HCT116 (cell line): ENCODE measurements around the gene WDR70. TPM values are rescaled to one million over a fixed set of nuclear protein-coding genes. Genes with fewer than 3 reads are reported as not detected.

Experiments
- ATAC-seq: fragments of 200-7000 bp; cut with Tn5 transposase; 2 replicates; pipeline ENCODE4 v1.9.1; 2020; ENCODE audit warnings: mild to moderate bottlenecking, moderate library complexity
- BruUV-seq: library from RNA; stranded (reverse); fragments of 400-500 nt; replicated peaks from 2 replicates; lab custom pipeline; 2021; lab: Mats Ljungman, UMichigan
- CTCF ChIA-PET: fragments of 300-600 bp; sonication (Branson Sonifier 250); formaldehyde crosslinking; loops from one replicate; lab custom pipeline; 2021; ENCODE audit warnings: antibody characterized with exemption; lab: Charles Lee
- POLR2A ChIA-PET: fragments of 300-600, 350-600 bp; sonication (Branson Sonifier 250); formaldehyde crosslinking; loops from one replicate; lab custom pipeline; 2021; ENCODE audit warnings: antibody characterized with exemption; lab: Charles Lee
- RAD21 ChIA-PET, 2 experiments: fragments of 300-600 bp; sonication (Branson Sonifier 250); formaldehyde crosslinking; loops; one replicate each; lab custom pipeline; 2023; ENCODE audit warnings: low total read pairs in 2 of 2; ENCODE audit not compliant: uncharacterized antibody in 2 of 2, unreplicated experiment in 2 of 2, low non-redundant PET in 1 of 2; lab: Charles Lee
- DNase-seq: peaks from one replicate; pipeline ENCODE4 v3.0.0-alpha.2; 2010; ENCODE audit warnings: low read depth, low spot score
- H2AFZ ChIP-seq: fragments of 200-600 bp; shearing (Covaris generic), sonication (generic); 2 replicates; pipeline ENCODE4 v1.6.1; 2017; ENCODE audit warnings: low read depth, mixed run types, mixed read lengths, antibody characterized with exemption, low read length; ENCODE audit not compliant: poor library complexity, severe bottlenecking
- H3K27ac ChIP-seq: 2 replicates; pipeline ENCODE4 v1.5.1; 2012; ENCODE audit warnings: low read depth, low read length
- H3K27me3 ChIP-seq: fragments of 200-600 bp; sonication (generic); 2 replicates; pipeline ENCODE4 v1.6.1; 2016; ENCODE audit warnings: mixed run types, low read length, mixed read lengths; ENCODE audit not compliant: insufficient read depth
- H3K36me3 ChIP-seq, 2 experiments: fragments of 200-500 bp in 1 of 2; fragments of 200-600 bp in 1 of 2; sonication (Bioruptor generic) in 1 of 2; sonication (generic) in 1 of 2; 2 replicates each; pipeline versions ENCODE4 v1.5.1 to v1.6.1; 2014 to 2016; ENCODE audit warnings: low read length in 2 of 2, inconsistent platforms in 1 of 2, mixed read lengths in 1 of 2, mixed run types in 1 of 2; ENCODE audit not compliant: insufficient read depth in 2 of 2, control insufficient read depth in 1 of 2
- H3K4me1 ChIP-seq, 2 experiments: fragments of 200-600 bp in 1 of 2; sonication (generic) in 1 of 2; 2 replicates each; pipeline versions ENCODE4 v1.5.1 to v1.6.1; 2012 to 2017; ENCODE audit warnings: low read length in 2 of 2, inconsistent platforms in 1 of 2, mild to moderate bottlenecking in 1 of 2, mixed read lengths in 1 of 2, mixed run types in 1 of 2, moderate library complexity in 1 of 2; ENCODE audit not compliant: insufficient read depth in 2 of 2, control insufficient read depth in 1 of 2
- H3K4me2 ChIP-seq: fragments of 200-600 bp; sonication (generic); 2 replicates; pipeline ENCODE4 v1.6.1; 2017; ENCODE audit warnings: mixed run types, low read length, mixed read lengths
- H3K4me3 ChIP-seq, 2 experiments: fragments of 200-600 bp in 1 of 2; sonication (generic) in 1 of 2; replicated peaks in 1 of 2; 2 replicates each; pipeline ENCODE4 v1.5.1; 2011 to 2016; ENCODE audit warnings: low read length in 2 of 2, control low read depth in 1 of 2, low read depth in 1 of 2, mild to moderate bottlenecking in 1 of 2, mixed read lengths in 1 of 2, mixed run types in 1 of 2
- H3K79me2 ChIP-seq: fragments of 200-600 bp; sonication (generic); 2 replicates; pipeline ENCODE4 v1.6.1; 2017; ENCODE audit warnings: mild to moderate bottlenecking, mixed run types, low read length, moderate library complexity, mixed read lengths; ENCODE audit not compliant: insufficient read depth
- H3K9ac ChIP-seq: fragments of 200-600 bp; sonication (generic); 2 replicates; pipeline ENCODE4 v1.6.1; 2016; ENCODE audit warnings: low read length, mixed read lengths
- H3K9me2 ChIP-seq: fragments of 200-600 bp; sonication (generic), shearing (Covaris generic); 2 replicates; pipeline ENCODE4 v1.6.1; 2017; ENCODE audit warnings: mixed run types, mild to moderate bottlenecking, moderate library complexity; ENCODE audit not compliant: insufficient read depth
- H3K9me3 ChIP-seq, 2 experiments: fragments of 200-500 bp in 1 of 2; fragments of 200-600 bp in 1 of 2; sonication (Bioruptor generic) in 1 of 2; sonication (generic) in 1 of 2; 2 replicates each; pipeline ENCODE4 v1.6.1; 2014 to 2017; ENCODE audit warnings: low read length in 2 of 2, mixed read lengths in 2 of 2, inconsistent platforms in 1 of 2, low read depth in 1 of 2, mild to moderate bottlenecking in 1 of 2, mixed run types in 1 of 2, moderate library complexity in 1 of 2; ENCODE audit not compliant: control insufficient read depth in 1 of 2, insufficient read depth in 1 of 2
- H4K20me1 ChIP-seq: fragments of 200-600 bp; sonication (generic), shearing (Covaris generic); 2 replicates; pipeline ENCODE4 v1.6.1; 2017; ENCODE audit warnings: mixed run types, mild to moderate bottlenecking, moderate library complexity; ENCODE audit not compliant: insufficient read depth
- EGR1 ChIP-seq: IDR thresholded peaks from 2 replicates; pipeline ENCODE4 v1.6.1; 2012; ENCODE audit warnings: low read depth
- ELF1 ChIP-seq: IDR thresholded peaks from 2 replicates; pipeline ENCODE4 v1.6.1; 2012; ENCODE audit warnings: low read depth, borderline replicate concordance
- EZH2 ChIP-seq: fragments of 200-600 bp; sonication (generic); IDR thresholded peaks from 2 replicates; pipeline ENCODE4 v1.6.1; 2017; ENCODE audit warnings: antibody characterized with exemption, mixed run types
- EZH2phosphoT487 ChIP-seq: fragments of 200-600 bp; IDR thresholded peaks from 2 replicates; pipeline ENCODE4 v1.6.1; 2018; ENCODE audit warnings: antibody characterized with exemption, borderline replicate concordance
- FOSL1 ChIP-seq: IDR thresholded peaks from 2 replicates; pipeline ENCODE4 v1.6.1; 2012; ENCODE audit warnings: low read depth
- POLR2A ChIP-seq: IDR thresholded peaks from 2 replicates; pipeline ENCODE4 v1.7.0; 2011; ENCODE audit warnings: borderline replicate concordance; ENCODE audit not compliant: insufficient read depth, insufficient read length; ENCODE audit errors: extremely low read depth
- SP1 ChIP-seq: IDR thresholded peaks from 2 replicates; pipeline ENCODE4 v1.6.1; 2012; ENCODE audit warnings: low read depth
- YY1 ChIP-seq: IDR thresholded peaks from 2 replicates; pipeline ENCODE4 v1.6.1; 2011; ENCODE audit warnings: low read length, low read depth, moderate library complexity, mild to moderate bottlenecking; ENCODE audit not compliant: insufficient replicate concordance; ENCODE audit errors: extremely low read depth
- ZFX ChIP-seq: fragments of 450-650 bp; IDR thresholded peaks from 2 replicates; pipeline ENCODE4 v1.6.1; 2017
- ZNF274 ChIP-seq: fragments of 200-500 bp; sonication (Bioruptor generic); IDR thresholded peaks from 2 replicates; pipeline ENCODE4 v1.6.1; 2014; ENCODE audit warnings: mild to moderate bottlenecking, low read depth, low read length, inconsistent platforms
- intact Hi-C: fragments of 100-400 bp; cut with micrococcal nuclease; formaldehyde crosslinking; loops from 2 replicates; pipeline ENCODE4 v1.10.0; 2022
- total RNA-seq: library from RNA; stranded (reverse); gene quantifications from one replicate; pipeline ENCODE4 v1.2.1, GENCODE V29; 2021; ENCODE audit not compliant: unreplicated experiment
- TF ChIP-seq, protein P1 (sequence below): IDR thresholded peaks from 2 replicates; pipeline ENCODE4 v1.6.1; 2011; ENCODE audit warnings: mild to moderate bottlenecking, low read length, moderate library complexity; ENCODE audit not compliant: insufficient replicate concordance; ENCODE audit errors: extremely low read depth
- TF ChIP-seq, protein P2 (sequence below): IDR thresholded peaks from 2 replicates; pipeline ENCODE4 v1.6.1; 2012
- TF ChIP-seq, protein P3 (sequence below), 3 experiments: fragments of 200-600 bp in 1 of 3; sonication (generic) in 1 of 3; IDR thresholded peaks in 2 of 3; conservative IDR thresholded peaks in 1 of 3; 2 replicates each; pipeline ENCODE4 v1.5.1; 2012 to 2017; ENCODE audit warnings: low read depth in 2 of 3, low read length in 2 of 3, antibody characterized with exemption in 1 of 3, borderline replicate concordance in 1 of 3, control low read depth in 1 of 3, mild to moderate bottlenecking in 1 of 3, mixed read lengths in 1 of 3, mixed run types in 1 of 3, moderate library complexity in 1 of 3; ENCODE audit not compliant: insufficient read depth in 1 of 3

Gene WDR70
- total RNA-seq, 1 experiment from 2014 or later = 31.1 TPM

DNA sequence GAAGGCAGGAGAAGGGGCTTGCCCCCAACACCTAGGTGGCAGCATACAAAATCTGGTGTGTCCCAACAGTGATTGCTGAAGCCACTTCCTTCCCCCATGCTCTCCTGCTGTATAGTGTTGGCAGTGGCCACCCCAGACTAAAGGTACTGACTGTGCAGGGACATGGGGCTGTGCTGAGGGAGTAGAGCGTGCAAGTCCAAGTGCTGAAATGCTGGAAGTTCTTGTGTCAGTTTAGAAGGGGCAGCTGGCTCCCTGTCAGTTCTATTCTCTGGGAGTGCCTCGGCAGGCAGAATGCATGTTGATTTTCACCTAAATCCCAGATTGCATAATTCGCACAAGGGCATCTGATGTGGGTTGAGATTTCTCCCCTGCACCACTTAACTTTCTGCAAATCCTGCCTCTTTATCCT lies 392.1 kb downstream of the WDR70 start:
- TF ChIP-seq EZH2 (no peak), ZNF274 (no peak), YY1 (no peak), ZFX (no peak), ELF1 (no peak), POLR2A (no peak), EZH2phosphoT487 (no peak), FOSL1 (no peak), SP1 (no peak), EGR1 (no peak)
- TF ChIP-seq, protein P1, sequence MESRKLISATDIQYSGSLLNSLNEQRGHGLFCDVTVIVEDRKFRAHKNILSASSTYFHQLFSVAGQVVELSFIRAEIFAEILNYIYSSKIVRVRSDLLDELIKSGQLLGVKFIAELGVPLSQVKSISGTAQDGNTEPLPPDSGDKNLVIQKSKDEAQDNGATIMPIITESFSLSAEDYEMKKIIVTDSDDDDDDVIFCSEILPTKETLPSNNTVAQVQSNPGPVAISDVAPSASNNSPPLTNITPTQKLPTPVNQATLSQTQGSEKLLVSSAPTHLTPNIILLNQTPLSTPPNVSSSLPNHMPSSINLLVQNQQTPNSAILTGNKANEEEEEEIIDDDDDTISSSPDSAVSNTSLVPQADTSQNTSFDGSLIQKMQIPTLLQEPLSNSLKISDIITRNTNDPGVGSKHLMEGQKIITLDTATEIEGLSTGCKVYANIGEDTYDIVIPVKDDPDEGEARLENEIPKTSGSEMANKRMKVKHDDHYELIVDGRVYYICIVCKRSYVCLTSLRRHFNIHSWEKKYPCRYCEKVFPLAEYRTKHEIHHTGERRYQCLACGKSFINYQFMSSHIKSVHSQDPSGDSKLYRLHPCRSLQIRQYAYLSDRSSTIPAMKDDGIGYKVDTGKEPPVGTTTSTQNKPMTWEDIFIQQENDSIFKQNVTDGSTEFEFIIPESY = no peak
- TF ChIP-seq, protein P2, sequence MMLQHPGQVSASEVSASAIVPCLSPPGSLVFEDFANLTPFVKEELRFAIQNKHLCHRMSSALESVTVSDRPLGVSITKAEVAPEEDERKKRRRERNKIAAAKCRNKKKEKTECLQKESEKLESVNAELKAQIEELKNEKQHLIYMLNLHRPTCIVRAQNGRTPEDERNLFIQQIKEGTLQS = no peak
- TF ChIP-seq, protein P3, sequence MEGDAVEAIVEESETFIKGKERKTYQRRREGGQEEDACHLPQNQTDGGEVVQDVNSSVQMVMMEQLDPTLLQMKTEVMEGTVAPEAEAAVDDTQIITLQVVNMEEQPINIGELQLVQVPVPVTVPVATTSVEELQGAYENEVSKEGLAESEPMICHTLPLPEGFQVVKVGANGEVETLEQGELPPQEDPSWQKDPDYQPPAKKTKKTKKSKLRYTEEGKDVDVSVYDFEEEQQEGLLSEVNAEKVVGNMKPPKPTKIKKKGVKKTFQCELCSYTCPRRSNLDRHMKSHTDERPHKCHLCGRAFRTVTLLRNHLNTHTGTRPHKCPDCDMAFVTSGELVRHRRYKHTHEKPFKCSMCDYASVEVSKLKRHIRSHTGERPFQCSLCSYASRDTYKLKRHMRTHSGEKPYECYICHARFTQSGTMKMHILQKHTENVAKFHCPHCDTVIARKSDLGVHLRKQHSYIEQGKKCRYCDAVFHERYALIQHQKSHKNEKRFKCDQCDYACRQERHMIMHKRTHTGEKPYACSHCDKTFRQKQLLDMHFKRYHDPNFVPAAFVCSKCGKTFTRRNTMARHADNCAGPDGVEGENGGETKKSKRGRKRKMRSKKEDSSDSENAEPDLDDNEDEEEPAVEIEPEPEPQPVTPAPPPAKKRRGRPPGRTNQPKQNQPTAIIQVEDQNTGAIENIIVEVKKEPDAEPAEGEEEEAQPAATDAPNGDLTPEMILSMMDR (IDR thresholded peaks at IDR 0.05 in 2 of 3, conservative IDR thresholded peaks at IDR 0.05 in 1 of 3; ENCODE audit: borderline replicate concordance in 1 of 3, insufficient read depth in 1 of 3, low read depth in 2 of 3, low read length in 2 of 3) = no peak
- Histone ChIP-seq H3K4me2 (no peak overlapping the region), H3K9me2 (no peaks in the 10 kb centered on the region), H3K27me3 (no peaks in the 10 kb centered on the region), H3K9ac (no peak overlapping the region), H2AFZ (no peak overlapping the region), H3K9me3 (peaks cover 5 to 9% of the 10 kb centered on the region in 2 experiments; a peak in 2 of 4 replicates), H3K79me2 (no peaks in the 10 kb centered on the region), H3K36me3 (no peaks in the 10 kb centered on the region), H3K4me1 (no peaks in the 10 kb centered on the region; a peak in 1 of 4 replicates), H4K20me1 (no peaks in the 10 kb centered on the region), H3K4me3 (no peak overlapping the region), H3K27ac (no peak overlapping the region)
- DNase-seq (no peak), ATAC-seq (no peak)
- RAD21 ChIA-PET = no interaction called here
- POLR2A ChIA-PET = no interaction called here
- CTCF ChIA-PET = no interaction called here
- no TSS peak for BruUV-seq
- intact Hi-C loops = no loop called here
